ENCODE data around the gene NOL8. TPM values are rescaled to one million over a fixed set of nuclear protein-coding genes. Genes with fewer than 3 reads are reported as not detected.

NOL8 gene
- total RNA-seq, 2 donors from 2014 or later, result 23.8 to 26.6 TPM

DNA sequence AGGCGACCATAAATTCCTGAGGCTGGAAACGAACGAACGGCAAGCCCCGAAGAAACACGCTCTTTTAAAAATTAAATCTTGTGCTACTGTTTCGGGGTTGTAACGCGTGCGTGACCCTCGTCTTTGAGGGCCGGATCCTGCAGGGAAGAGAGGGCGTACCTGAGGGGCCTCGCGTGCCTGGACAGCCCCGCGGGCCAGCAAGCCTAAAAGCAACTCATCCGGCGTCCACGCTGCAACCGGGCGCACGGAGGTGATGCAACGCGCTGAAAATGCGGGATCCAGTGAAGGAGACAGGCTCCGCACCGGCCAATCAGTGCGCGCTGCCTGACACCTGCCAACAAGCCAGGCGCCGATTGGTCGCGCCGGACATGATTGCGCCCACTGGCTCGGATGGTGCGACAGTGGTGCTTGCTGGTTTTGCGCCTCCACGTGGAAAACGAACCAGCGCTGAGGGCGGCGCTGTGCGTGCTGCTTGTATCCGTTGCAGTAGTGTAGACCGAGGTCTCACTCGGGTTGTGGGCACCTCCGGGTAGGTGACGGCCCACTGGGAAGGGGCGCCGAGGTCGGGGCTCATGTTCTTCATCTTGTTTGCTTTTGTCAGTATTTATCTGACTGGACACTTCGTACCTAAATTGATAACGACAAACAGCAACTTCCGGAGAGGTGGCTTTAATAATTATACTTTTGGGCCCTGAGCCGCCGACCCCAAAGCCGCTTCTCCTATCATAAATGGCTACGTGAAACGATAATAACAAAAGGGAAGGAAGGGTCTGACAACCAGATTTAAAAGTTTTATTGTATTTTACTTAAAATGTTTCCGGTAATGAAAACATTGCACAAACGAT is 31.5 kb downstream of the NOL8 start, which contains the start of gene IARS1:
IARS1 (minus strand) TSS at position 246 of the 845 bp plus-strand sequence. CDS start 4,278 bp downstream, outside the sequence.
- intact Hi-C loops (cut with DNase I), result loop anchor here (5.0 kb wide), 1 partner anchor 34 kb away; the partner anchor contains the start of genes CENPP and NOL8
- no peaks in the 10 kb centered on the region for H3K27me3 ChIP-seq (replicated peaks; ENCODE audit: insufficient read depth)
- peak; percentile 99 for DNase-seq (ENCODE audit: low spot score)
- H3K4me1 ChIP-seq (replicated peaks), result peaks cover 7% of the 10 kb centered on the region
- TF ChIP-seq, protein P1, sequence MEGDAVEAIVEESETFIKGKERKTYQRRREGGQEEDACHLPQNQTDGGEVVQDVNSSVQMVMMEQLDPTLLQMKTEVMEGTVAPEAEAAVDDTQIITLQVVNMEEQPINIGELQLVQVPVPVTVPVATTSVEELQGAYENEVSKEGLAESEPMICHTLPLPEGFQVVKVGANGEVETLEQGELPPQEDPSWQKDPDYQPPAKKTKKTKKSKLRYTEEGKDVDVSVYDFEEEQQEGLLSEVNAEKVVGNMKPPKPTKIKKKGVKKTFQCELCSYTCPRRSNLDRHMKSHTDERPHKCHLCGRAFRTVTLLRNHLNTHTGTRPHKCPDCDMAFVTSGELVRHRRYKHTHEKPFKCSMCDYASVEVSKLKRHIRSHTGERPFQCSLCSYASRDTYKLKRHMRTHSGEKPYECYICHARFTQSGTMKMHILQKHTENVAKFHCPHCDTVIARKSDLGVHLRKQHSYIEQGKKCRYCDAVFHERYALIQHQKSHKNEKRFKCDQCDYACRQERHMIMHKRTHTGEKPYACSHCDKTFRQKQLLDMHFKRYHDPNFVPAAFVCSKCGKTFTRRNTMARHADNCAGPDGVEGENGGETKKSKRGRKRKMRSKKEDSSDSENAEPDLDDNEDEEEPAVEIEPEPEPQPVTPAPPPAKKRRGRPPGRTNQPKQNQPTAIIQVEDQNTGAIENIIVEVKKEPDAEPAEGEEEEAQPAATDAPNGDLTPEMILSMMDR (IDR thresholded peaks at IDR 0.05), result peak; percentile 14 to 47 (median 39)
- TF ChIP-seq POLR2AphosphoS5 (IDR thresholded peaks at IDR 0.05) (peak; percentile 99), POLR2A (IDR thresholded peaks at IDR 0.05) (peak; percentile 71)
- H3K4me3 ChIP-seq, result peak within 1 kb of the TSS; percentile 50 to 69
- H3K27ac ChIP-seq, result peak within 1 kb of the TSS; percentile 19 to 62
- H3K36me3 ChIP-seq, result no peaks in the 10 kb centered on the region
- under 1% methylated on average over 63 of the region's 63 CpGs for WGBS
- H3K9me3 ChIP-seq, result no peaks in the 10 kb centered on the region

DNA sequence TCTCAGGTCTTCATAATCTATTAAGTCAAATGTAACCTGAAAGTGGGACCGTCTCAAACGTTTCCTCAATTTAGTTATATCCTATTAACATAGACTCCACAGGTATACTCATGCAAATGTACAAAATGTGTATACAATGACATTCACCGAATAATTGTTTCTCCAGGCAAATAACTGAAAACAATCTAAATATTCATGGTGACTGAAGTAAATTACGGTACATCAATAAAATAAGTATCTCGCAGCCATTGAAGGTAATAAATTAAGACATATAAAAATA is 32.1 kb downstream of the NOL8 start:
- Histone ChIP-seq H3K4me3 (peak overlapping the region; percentile 50 to 69), H3K36me3 (no peaks in the 10 kb centered on the region), H3K27me3 (replicated peaks; ENCODE audit: insufficient read depth) (no peaks in the 10 kb centered on the region), H3K4me1 (replicated peaks) (peaks cover 7% of the 10 kb centered on the region), H3K27ac (no peak overlapping the region), H3K9me3 (no peaks in the 10 kb centered on the region)
- intact Hi-C loops (cut with DNase I), result loop anchor here (5.0 kb wide), 1 partner anchor 34 kb away; the partner anchor contains the start of genes CENPP and NOL8
- under 1% methylated on average over 5 of the region's 5 CpGs for WGBS
- no peak for DNase-seq (ENCODE audit: low spot score)
- TF ChIP-seq POLR2AphosphoS5 (IDR thresholded peaks at IDR 0.05) (no peak), POLR2A (IDR thresholded peaks at IDR 0.05) (no peak)
- TF ChIP-seq, protein P1 (IDR thresholded peaks at IDR 0.05), result no peak

DNA sequence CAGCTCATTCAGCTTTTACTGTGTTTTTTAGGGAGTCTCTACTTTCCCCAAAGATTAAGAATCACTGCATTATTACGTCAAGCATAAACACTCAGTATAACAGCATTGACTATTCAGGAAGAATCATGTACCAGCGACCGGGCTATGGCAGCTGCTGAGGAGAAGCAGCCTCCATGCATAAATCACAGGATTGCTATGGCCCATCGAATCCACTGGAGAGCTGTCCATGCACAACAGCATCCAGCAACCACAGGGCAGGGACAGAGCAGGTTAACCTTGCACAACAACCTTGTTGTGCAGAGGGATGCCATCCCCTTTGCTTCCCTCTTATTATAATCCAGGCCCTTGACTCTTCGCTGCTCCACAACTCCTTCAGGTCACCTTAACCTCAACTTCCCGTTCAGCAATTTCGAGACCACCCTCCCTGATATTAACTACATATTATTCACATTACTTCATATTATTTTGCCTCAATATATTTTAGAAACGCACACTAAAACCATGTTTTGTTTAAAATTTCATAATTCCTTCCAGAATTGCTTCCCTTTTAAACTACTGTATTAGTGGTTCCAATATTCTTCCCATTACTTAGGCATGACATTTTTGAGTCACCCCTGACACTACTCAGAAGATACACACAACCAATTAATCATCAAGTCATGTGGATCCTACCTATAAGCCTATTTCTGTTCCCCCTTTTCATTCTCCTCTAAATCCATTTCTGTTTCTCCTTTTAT is 32.6 kb downstream of the NOL8 start:
- H3K4me1 ChIP-seq (replicated peaks), result peaks cover 7% of the 10 kb centered on the region
- peak overlapping the region; percentile 50 to 69 for H3K4me3 ChIP-seq
- no peak for DNase-seq (ENCODE audit: low spot score)
- TF ChIP-seq POLR2AphosphoS5 (IDR thresholded peaks at IDR 0.05) (no peak), POLR2A (IDR thresholded peaks at IDR 0.05) (no peak)
- TF ChIP-seq, protein P1 (IDR thresholded peaks at IDR 0.05), result no peak
- no peak overlapping the region for H3K27ac ChIP-seq
- H3K27me3 ChIP-seq (replicated peaks; ENCODE audit: insufficient read depth), result no peaks in the 10 kb centered on the region
- no peaks in the 10 kb centered on the region for H3K9me3 ChIP-seq
- H3K36me3 ChIP-seq, result no peaks in the 10 kb centered on the region
- WGBS, result 67% methylated on average over 8 of the region's 8 CpGs
- intact Hi-C loops (cut with DNase I), result loop anchor here (5.0 kb wide), 1 partner anchor 35 kb away; the partner anchor contains the start of genes CENPP and NOL8

DNA sequence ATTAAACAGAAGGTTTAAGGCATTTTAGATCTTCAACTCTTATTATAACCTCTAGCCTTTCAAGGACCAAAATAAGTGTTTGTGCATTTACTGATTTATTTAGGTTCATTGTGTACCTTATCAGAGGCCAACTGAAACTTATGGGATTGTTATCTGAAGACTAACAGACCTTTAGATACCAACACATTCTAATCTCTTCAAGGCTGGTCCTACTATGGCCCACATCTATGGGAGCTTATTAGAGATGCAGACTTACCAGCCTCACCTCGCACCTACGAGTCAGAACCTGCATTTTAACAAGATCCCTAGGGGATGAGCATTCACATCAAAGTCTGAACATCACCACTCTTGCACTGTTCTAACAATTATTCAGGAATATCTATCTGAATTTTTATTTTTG is 33.6 kb downstream of the NOL8 start:
- WGBS, result 82% methylated on average over 2 of the region's 2 CpGs

More for the DNA sequence above, 33.6 kb downstream of the NOL8 start:
- no peak overlapping the region for H3K4me3 ChIP-seq
- no peak for DNase-seq (ENCODE audit: low spot score)
- no peak for TF ChIP-seq POLR2AphosphoS5 (IDR thresholded peaks at IDR 0.05)
- TF ChIP-seq POLR2A (IDR thresholded peaks at IDR 0.05), result no peak
- TF ChIP-seq, protein P1 (IDR thresholded peaks at IDR 0.05), result no peak
- intact Hi-C loops (cut with DNase I), result loop anchor here (5.0 kb wide), 1 partner anchor 36 kb away; the partner anchor contains the start of genes CENPP and NOL8
- no peaks in the 10 kb centered on the region for H3K36me3 ChIP-seq
- peaks cover 7% of the 10 kb centered on the region for H3K4me1 ChIP-seq (replicated peaks)
- H3K9me3 ChIP-seq, result no peaks in the 10 kb centered on the region
- no peaks in the 10 kb centered on the region for H3K27me3 ChIP-seq (replicated peaks; ENCODE audit: insufficient read depth)
- no peak overlapping the region for H3K27ac ChIP-seq
